Panc1 (cell line): ENCODE data around the gene SLC66A2. TPM values are rescaled to one million over a fixed set of nuclear protein-coding genes. Genes with fewer than 3 reads are reported as not detected.
"Not testable (repeated sequence)": the region's sequence is repeated elsewhere in the genome, so short reads cannot be mapped to it uniquely, and the experiment has no call there.

Source experiments
- ATAC-seq: fragments of 200-7000 bp; cut with Tn5 transposase; 2 replicates; pipeline ENCODE4 v1.9.1; 2020; ENCODE audit warnings: mild to moderate bottlenecking, moderate library complexity
- BruUV-seq: library from RNA; stranded (reverse); fragments of 400-500 nt; replicated peaks from 2 replicates; lab custom pipeline; 2021; lab: Mats Ljungman, UMichigan
- CTCF ChIA-PET: fragments of 300-600 bp; sonication (Branson Sonifier 250); formaldehyde crosslinking; loops from one replicate; lab custom pipeline; 2022; ENCODE audit warnings: antibody characterized with exemption; lab: Charles Lee
- POLR2A ChIA-PET: fragments of 300-600 bp; sonication (Branson Sonifier 250); formaldehyde crosslinking; loops from one replicate; lab custom pipeline; 2022; ENCODE audit warnings: antibody characterized with exemption; lab: Charles Lee
- DNase-seq: peaks from one replicate; pipeline ENCODE4 v3.0.0-alpha.2; 2010; ENCODE audit warnings: low read depth, low spot score
- H3K27ac ChIP-seq: 2 replicates; pipeline ENCODE4 v1.5.1; 2011; ENCODE audit warnings: mild to moderate bottlenecking, low read length, inconsistent platforms
- H3K27me3 ChIP-seq: fragments of 200-500 bp; sonication (Bioruptor generic); 2 replicates; pipeline ENCODE4 v1.6.0; 2014; ENCODE audit warnings: low read length, inconsistent platforms; ENCODE audit not compliant: control insufficient read depth, insufficient read depth
- H3K36me3 ChIP-seq: fragments of 200-500 bp; sonication (Bioruptor generic); 2 replicates; pipeline ENCODE4 v1.5.1; 2014; ENCODE audit warnings: inconsistent platforms, mild to moderate bottlenecking, low read length, moderate library complexity; ENCODE audit not compliant: control insufficient read depth, insufficient read depth
- H3K4me1 ChIP-seq: 2 replicates; pipeline ENCODE4 v1.5.1; 2011; ENCODE audit warnings: inconsistent platforms, mild to moderate bottlenecking, low read length, moderate library complexity; ENCODE audit not compliant: control insufficient read depth, insufficient read depth
- H3K4me3 ChIP-seq, 2 experiments: 2 replicates each; pipeline ENCODE4 v1.5.1; 2011 to 2012; ENCODE audit warnings: low read depth in 2 of 2, low read length in 2 of 2, mild to moderate bottlenecking in 2 of 2, inconsistent platforms in 1 of 2, moderate library complexity in 1 of 2
- H3K9me3 ChIP-seq: fragments of 200-500 bp; sonication (Bioruptor generic); 2 replicates; pipeline ENCODE4 v1.5.1; 2014; ENCODE audit warnings: low read depth, mild to moderate bottlenecking, inconsistent platforms, low read length, moderate library complexity; ENCODE audit not compliant: control insufficient read depth, insufficient read depth
- POLR2AphosphoS5 ChIP-seq: IDR thresholded peaks from 2 replicates; pipeline ENCODE4 v1.6.1; 2012; ENCODE audit warnings: mild to moderate bottlenecking, low read depth, low read length, moderate library complexity
- SIN3A ChIP-seq: IDR thresholded peaks from 2 replicates; pipeline ENCODE4 v1.6.1; 2012; ENCODE audit warnings: low read depth, mild to moderate bottlenecking, low read length, moderate library complexity, borderline replicate concordance; ENCODE audit not compliant: insufficient read depth
- TCF7L2 ChIP-seq: IDR thresholded peaks from 2 replicates; pipeline ENCODE4 v1.6.1; 2011; ENCODE audit warnings: mild to moderate bottlenecking, low read depth, low read length, inconsistent platforms
- in situ Hi-C: cut with HindIII; loops from 2 replicates; pipeline ENCODE4 v1.10.0; 2016; ENCODE audit warnings: low sequenced_read_pairs, low pct_unique_long_range_greater_than_20kb
- intact Hi-C: fragments of 100-400 bp; cut with micrococcal nuclease; formaldehyde crosslinking; loops from one replicate; pipeline ENCODE4 v1.10.0; 2022; ENCODE audit not compliant: unreplicated experiment
- total RNA-seq: library from RNA; stranded (reverse); gene quantifications from one replicate; pipeline ENCODE4 v1.2.1, GENCODE V29; 2021; ENCODE audit not compliant: unreplicated experiment
- TF ChIP-seq, protein P1 (sequence below), 2 experiments: IDR thresholded peaks; 2 replicates each; pipeline ENCODE4 v1.6.1; 2011 to 2012; ENCODE audit warnings: low read depth in 2 of 2, control low read depth in 1 of 2, low read length in 1 of 2, mild to moderate bottlenecking in 1 of 2, moderate library complexity in 1 of 2; ENCODE audit not compliant: insufficient read depth in 1 of 2
- TF ChIP-seq, protein P2 (sequence below): fragments of 450-650 bp; IDR thresholded peaks from 2 replicates; pipeline ENCODE4 v1.5.1; 2017; ENCODE audit warnings: mild to moderate bottlenecking

The SLC66A2 gene
- total RNA-seq, 1 experiment from 2014 or later, result 92.5 TPM

DNA sequence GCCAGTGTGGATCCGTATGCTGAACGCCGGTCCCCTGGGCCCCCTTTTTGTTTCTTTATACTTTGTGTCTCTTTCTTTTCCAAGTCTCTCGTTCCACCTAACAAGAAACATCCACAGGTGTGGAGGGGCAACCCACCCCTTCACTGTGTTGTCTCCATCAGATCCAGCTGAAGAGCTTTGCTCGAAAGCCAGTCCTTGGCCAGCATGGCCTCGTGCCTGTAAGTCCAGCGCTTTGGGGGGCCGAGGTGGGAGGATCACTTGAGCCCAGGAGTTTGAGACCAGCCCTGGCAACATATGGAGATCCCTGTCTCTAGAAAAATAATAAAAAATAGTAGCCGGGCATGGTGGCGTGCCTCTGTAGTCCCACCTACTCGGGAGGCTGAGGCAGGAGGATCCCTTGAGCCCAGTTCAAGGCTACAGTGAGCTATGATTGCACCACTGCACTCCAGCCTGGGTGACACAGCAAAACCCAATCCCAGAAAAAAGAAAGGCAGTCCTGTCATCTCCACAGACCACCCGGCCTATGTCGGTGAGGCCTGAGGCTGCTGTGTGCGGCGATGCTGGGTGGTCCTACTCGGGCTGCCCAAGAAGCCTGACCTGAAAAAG lies 9.6 kb upstream of the SLC66A2 start:
- TF ChIP-seq SIN3A (no peak), TCF7L2 (no peak), POLR2AphosphoS5 (no peak)
- TF ChIP-seq, protein P1, sequence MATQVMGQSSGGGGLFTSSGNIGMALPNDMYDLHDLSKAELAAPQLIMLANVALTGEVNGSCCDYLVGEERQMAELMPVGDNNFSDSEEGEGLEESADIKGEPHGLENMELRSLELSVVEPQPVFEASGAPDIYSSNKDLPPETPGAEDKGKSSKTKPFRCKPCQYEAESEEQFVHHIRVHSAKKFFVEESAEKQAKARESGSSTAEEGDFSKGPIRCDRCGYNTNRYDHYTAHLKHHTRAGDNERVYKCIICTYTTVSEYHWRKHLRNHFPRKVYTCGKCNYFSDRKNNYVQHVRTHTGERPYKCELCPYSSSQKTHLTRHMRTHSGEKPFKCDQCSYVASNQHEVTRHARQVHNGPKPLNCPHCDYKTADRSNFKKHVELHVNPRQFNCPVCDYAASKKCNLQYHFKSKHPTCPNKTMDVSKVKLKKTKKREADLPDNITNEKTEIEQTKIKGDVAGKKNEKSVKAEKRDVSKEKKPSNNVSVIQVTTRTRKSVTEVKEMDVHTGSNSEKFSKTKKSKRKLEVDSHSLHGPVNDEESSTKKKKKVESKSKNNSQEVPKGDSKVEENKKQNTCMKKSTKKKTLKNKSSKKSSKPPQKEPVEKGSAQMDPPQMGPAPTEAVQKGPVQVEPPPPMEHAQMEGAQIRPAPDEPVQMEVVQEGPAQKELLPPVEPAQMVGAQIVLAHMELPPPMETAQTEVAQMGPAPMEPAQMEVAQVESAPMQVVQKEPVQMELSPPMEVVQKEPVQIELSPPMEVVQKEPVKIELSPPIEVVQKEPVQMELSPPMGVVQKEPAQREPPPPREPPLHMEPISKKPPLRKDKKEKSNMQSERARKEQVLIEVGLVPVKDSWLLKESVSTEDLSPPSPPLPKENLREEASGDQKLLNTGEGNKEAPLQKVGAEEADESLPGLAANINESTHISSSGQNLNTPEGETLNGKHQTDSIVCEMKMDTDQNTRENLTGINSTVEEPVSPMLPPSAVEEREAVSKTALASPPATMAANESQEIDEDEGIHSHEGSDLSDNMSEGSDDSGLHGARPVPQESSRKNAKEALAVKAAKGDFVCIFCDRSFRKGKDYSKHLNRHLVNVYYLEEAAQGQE (IDR thresholded peaks at IDR 0.05; ENCODE audit: insufficient read depth in 1 of 2, low read depth in 2 of 2, low read length in 1 of 2), result no peak
- TF ChIP-seq, protein P2, sequence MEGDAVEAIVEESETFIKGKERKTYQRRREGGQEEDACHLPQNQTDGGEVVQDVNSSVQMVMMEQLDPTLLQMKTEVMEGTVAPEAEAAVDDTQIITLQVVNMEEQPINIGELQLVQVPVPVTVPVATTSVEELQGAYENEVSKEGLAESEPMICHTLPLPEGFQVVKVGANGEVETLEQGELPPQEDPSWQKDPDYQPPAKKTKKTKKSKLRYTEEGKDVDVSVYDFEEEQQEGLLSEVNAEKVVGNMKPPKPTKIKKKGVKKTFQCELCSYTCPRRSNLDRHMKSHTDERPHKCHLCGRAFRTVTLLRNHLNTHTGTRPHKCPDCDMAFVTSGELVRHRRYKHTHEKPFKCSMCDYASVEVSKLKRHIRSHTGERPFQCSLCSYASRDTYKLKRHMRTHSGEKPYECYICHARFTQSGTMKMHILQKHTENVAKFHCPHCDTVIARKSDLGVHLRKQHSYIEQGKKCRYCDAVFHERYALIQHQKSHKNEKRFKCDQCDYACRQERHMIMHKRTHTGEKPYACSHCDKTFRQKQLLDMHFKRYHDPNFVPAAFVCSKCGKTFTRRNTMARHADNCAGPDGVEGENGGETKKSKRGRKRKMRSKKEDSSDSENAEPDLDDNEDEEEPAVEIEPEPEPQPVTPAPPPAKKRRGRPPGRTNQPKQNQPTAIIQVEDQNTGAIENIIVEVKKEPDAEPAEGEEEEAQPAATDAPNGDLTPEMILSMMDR, result no peak
- BruUV-seq, result no TSS peak
- Histone ChIP-seq H3K4me3 (no peak overlapping the region), H3K27me3 (no peaks in the 10 kb centered on the region), H3K9me3 (no peaks in the 10 kb centered on the region), H3K4me1 (peaks cover 18% of the 10 kb centered on the region), H3K27ac (no peak overlapping the region), H3K36me3 (no peaks in the 10 kb centered on the region)
- intact Hi-C loops, result no loop called here
- ATAC-seq (no peak), DNase-seq (no peak)
- in situ Hi-C loops, result no loop called here
- POLR2A ChIA-PET, result no interaction called here
- CTCF ChIA-PET, result no interaction called here

DNA sequence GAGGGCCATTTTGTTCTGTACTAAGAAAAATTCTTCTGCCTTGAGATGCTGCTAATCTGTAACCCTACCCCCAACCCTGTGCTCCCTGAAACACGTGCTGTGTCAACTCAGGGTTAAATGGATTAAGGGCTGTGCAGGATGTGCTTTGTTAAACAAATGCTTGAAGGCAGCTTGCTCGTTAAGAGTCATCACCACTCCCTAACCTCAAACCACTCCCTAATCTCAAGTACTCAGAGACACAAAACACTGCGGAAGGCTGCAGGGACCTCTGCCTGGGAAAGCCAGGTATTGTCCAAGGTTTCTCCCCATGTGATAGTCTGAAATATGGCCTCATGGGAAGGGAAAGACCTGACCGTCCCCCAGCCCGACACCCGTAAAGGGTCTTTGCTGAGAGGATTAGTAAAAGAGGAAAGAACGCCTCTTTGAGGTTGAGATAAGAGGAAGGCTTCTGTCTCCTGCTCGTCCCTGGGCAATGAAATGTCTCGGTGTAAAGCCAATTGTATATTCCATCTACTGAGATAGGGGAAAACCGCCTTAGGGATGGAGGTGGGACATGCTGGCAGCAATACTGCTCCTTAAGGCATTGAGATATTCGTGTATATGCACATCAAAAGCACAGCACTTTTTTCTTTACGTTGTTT lies 8.8 kb upstream of the SLC66A2 start:
- BruUV-seq, H3K27ac ChIP-seq, ATAC-seq, CTCF ChIA-PET, H3K4me3 ChIP-seq, H3K9me3 ChIP-seq, in situ Hi-C loops, H3K27me3 ChIP-seq, POLR2A ChIA-PET, DNase-seq, H3K36me3 ChIP-seq, intact Hi-C loops: not testable (repeated sequence)
- H3K4me1 ChIP-seq, result peaks cover 12% of the 10 kb centered on the region

DNA sequence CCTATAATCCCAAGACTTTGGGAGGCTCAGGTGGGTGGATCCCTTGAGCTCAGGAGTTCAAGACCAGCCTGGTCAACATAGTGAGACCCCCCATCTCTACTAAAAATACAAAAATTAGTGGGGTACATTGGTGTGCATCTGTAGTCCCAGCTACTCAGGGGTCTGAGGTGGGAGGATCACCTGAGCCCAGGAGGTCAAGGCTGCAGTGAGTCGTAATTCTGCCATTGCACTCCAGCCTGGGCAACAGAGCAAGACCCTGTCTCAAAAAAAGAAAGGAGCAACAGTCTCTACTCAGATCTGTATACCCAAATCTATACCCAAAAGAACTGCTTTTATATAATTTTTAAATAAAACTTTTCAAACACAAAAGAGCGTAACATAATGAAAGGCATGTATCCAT lies 7.5 kb upstream of the SLC66A2 start:
- no TSS peak for BruUV-seq
- in situ Hi-C loops, result no loop called here
- DNase-seq, result no peak
- intact Hi-C loops, result no loop called here
- Histone ChIP-seq H3K9me3 (no peaks in the 10 kb centered on the region), H3K4me3 (no peak overlapping the region), H3K27ac (no peak overlapping the region), H3K4me1 (peaks cover 17% of the 10 kb centered on the region), H3K36me3 (no peaks in the 10 kb centered on the region), H3K27me3 (no peaks in the 10 kb centered on the region)
- TF ChIP-seq, protein P1 (IDR thresholded peaks at IDR 0.05; ENCODE audit: insufficient read depth in 1 of 2, low read depth in 2 of 2, low read length in 1 of 2), result no peak
- TF ChIP-seq POLR2AphosphoS5 (no peak), SIN3A (no peak), TCF7L2 (no peak)
- TF ChIP-seq, protein P2, result no peak
- ChIA-PET POLR2A (no interaction called here), CTCF (no interaction called here)
- ATAC-seq, result no peak
